ENCODE results near the gene MMP1. TPM values are rescaled to one million over a fixed set of nuclear protein-coding genes. Genes with fewer than 3 reads are reported as not detected.

The MMP1 gene
- total and polyA plus RNA-seq, 12 donors, result 0.26 to 2.8 (median 0.32) TPM; not detected in 7

DNA sequence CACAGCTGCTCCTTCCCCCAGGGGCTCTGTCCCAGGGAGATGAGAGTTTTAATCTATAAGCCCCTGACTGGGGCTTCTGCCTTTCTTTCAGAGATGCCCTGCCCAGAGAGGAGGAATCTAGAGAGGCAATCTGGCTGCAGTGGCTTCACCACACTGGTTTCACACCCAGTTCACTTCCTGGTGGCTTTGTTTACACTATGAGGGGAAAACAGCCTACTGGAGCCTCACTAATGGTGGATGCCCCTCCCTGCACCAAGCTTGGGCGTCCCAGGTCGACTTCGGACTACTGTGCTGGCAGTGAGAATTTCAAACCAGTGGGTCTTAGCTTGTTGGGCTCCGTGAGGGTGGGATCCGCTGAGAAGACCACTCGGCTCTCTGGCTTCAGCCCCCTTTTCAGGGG, 21.5 kb upstream of the MMP1 start:
- Histone ChIP-seq H3K36me3 (no peaks in the 10 kb centered on the region), H3K4me1 (no peaks in the 10 kb centered on the region), H3K27me3 (no peaks in the 10 kb centered on the region), H3K27ac (no peak overlapping the region), H3K4me3 (no peak overlapping the region), H3K9me3 (peaks cover 0 to 25% (median 0%) of the 10 kb centered on the region in 11 donors)
- TF ChIP-seq, protein P1, sequence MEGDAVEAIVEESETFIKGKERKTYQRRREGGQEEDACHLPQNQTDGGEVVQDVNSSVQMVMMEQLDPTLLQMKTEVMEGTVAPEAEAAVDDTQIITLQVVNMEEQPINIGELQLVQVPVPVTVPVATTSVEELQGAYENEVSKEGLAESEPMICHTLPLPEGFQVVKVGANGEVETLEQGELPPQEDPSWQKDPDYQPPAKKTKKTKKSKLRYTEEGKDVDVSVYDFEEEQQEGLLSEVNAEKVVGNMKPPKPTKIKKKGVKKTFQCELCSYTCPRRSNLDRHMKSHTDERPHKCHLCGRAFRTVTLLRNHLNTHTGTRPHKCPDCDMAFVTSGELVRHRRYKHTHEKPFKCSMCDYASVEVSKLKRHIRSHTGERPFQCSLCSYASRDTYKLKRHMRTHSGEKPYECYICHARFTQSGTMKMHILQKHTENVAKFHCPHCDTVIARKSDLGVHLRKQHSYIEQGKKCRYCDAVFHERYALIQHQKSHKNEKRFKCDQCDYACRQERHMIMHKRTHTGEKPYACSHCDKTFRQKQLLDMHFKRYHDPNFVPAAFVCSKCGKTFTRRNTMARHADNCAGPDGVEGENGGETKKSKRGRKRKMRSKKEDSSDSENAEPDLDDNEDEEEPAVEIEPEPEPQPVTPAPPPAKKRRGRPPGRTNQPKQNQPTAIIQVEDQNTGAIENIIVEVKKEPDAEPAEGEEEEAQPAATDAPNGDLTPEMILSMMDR (IDR thresholded peaks at IDR 0.05), result no peak
- ATAC-seq, result no peak
- 58 to 72% methylated on average over 6 of the region's 6 CpGs for WGBS, 2 donors
- DNase-seq, result no peak
- intact Hi-C loops (cut with DNase I), result no loop called here

DNA sequence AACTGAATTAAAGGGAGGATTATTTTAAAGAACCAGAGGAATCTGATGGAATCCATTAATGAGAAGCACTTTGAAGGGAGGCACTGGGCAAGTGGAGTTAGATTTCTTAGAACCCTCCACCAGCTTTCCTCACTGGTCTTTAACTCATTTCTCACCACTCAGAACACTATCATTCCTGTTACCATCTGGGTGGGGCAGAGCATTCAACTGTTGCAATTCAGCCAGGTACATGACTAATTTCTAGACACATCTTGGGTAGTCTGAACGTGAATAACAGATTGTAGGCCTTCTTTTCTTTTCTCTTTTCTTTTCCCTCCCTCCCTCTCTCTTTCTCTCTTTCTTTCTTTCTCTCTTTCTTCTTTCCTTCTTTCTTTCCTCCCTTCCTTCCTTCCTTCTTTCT, 15.5 kb upstream of the MMP1 start:
- 73 to 90% methylated on average over 1 of the region's 1 CpG for WGBS, 2 donors
- ATAC-seq, result no peak
- H3K27me3 ChIP-seq, result peaks cover 0 to under 1% (median 0%) of the 10 kb centered on the region in 7 donors
- peaks cover 0 to 25% (median 0%) of the 10 kb centered on the region in 11 donors for H3K9me3 ChIP-seq
- H3K27ac ChIP-seq, result no peak overlapping the region
- no peaks in the 10 kb centered on the region for H3K4me1 ChIP-seq
- no peak for DNase-seq
- H3K4me3 ChIP-seq, result no peak overlapping the region
- H3K36me3 ChIP-seq, result no peaks in the 10 kb centered on the region
- intact Hi-C loops (cut with DNase I), result no loop called here
- TF ChIP-seq, protein P1 (IDR thresholded peaks at IDR 0.05), result no peak

DNA sequence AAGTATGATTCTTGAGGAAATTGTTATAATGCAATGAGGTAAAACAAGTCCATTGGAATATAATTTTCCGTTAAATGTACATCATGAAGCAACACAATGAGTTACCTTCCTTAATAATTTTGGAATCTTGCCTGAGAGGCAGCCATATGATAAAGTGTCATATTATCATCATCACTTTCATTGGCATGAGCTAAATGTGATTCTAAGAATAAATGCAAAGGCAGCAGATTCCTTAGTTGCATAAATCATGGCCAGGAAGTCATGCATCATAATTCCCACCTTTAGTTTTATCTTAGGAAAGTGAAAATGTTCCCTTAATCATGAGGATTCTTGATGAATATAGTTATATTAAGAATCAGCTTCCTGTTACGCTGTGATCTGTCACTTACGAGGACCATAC, 14.2 kb upstream of the MMP1 start:
- Histone ChIP-seq H3K27me3 (peaks cover 0 to 10% (median 0%) of the 10 kb centered on the region in 7 donors), H3K36me3 (no peaks in the 10 kb centered on the region), H3K9me3 (peaks cover 0 to 12% (median 0%) of the 10 kb centered on the region in 11 donors), H3K4me1 (no peaks in the 10 kb centered on the region), H3K4me3 (no peak overlapping the region), H3K27ac (no peak overlapping the region)
- 76 to 79% methylated on average over 3 of the region's 3 CpGs for WGBS, 2 donors
- no peak for ATAC-seq
- TF ChIP-seq, protein P1 (IDR thresholded peaks at IDR 0.05), result no peak
- DNase-seq, result no peak
- intact Hi-C loops (cut with DNase I), result no loop called here

DNA sequence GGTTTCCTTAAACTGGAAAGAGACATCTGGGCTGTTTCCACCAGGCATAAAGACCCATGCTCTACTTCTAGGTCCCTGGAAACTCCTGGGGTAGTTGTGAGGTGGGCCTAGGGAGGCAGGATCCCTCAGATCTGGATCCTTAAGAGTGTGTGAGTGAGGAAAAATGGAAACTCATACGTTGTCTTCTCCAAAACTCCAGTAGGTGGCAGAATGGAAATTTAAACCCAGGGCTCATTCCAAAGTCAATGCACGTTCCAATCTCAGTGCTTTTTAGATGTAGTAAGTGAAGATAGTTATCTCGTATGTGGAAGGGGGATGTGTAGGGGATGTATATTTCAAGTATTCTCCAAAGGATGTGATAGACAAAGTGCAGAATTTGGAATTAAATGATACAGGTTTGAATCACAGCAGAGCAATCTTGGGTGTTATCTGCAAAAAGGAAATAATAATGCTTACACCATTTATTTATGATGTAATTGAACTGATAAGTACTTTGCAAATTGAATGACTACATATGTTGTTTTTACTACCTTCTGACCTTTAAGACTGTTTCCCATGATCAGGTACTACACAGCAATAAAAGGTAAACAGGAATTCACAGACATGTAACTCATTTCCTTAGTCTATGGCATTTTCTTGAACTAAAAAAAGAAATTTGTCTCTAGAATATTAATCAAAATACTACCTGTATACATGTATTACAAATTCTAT, 13.1 kb upstream of the MMP1 start:
- no peaks in the 10 kb centered on the region for H3K4me1 ChIP-seq
- no peaks in the 10 kb centered on the region for H3K36me3 ChIP-seq
- WGBS, 2 donors, result 7 to 15% methylated on average over 3 of the region's 3 CpGs
- peaks cover 0 to 5% (median 0%) of the 10 kb centered on the region in 11 donors for H3K9me3 ChIP-seq
- intact Hi-C loops (cut with DNase I), result no loop called here
- no peak for ATAC-seq
- H3K27ac ChIP-seq, result no peak overlapping the region
- peaks cover 0 to 10% (median 0%) of the 10 kb centered on the region in 7 donors for H3K27me3 ChIP-seq
- no peak overlapping the region for H3K4me3 ChIP-seq
- DNase-seq, result no peak
- TF ChIP-seq, protein P1 (IDR thresholded peaks at IDR 0.05), result peak in 4 of 9 donors; percentile 8 to 30 (median 20)

All from heart right ventricle (tissue), 16 donors.